Endothelial cell of umbilical vein (primary cell): Measurements from ENCODE around the gene EMID1. TPM values are rescaled to one million over a fixed set of nuclear protein-coding genes. Genes with fewer than 3 reads are reported as not detected.

ENCODE experiments used
- BruUV-seq: library from RNA; stranded (reverse); fragments of 400-500 nt; replicated peaks from 2 replicates; lab custom pipeline; 2021; lab: Mats Ljungman, UMichigan
- CTCF ChIA-PET: fragments of 300-600, 350-600 bp; sonication (Branson Sonifier 250); formaldehyde crosslinking; loops from one replicate; lab custom pipeline; 2021; ENCODE audit warnings: antibody characterized with exemption, inconsistent platforms; lab: Charles Lee
- POLR2A ChIA-PET: fragments of 300-600, 350-600 bp; sonication (Branson Sonifier 250); formaldehyde crosslinking; loops from one replicate; lab custom pipeline; 2021; ENCODE audit warnings: antibody characterized with exemption, inconsistent platforms; lab: Charles Lee
- DNase-seq: peaks from one replicate; pipeline ENCODE4 v3.0.0-alpha.2; 2011; ENCODE audit warnings: low read depth, low spot score
- FAIRE-seq: peaks from 2 replicates; lab custom pipeline; 2011; peaks lifted over from hg19 to GRCh38; lab: Jason Lieb, UNC
- H2AFZ ChIP-seq: 2 replicates; pipeline ENCODE4 v1.6.0; 2012; ENCODE audit warnings: low read depth, low read length, control low read depth, inconsistent platforms
- H3K27ac ChIP-seq: 2 replicates; pipeline ENCODE4 v1.5.1; 2011; ENCODE audit warnings: low read depth, mild to moderate bottlenecking, control low read depth, low read length, moderate library complexity; ENCODE audit not compliant: insufficient read depth
- H3K27me3 ChIP-seq, 2 experiments: 2 replicates each; pipeline versions ENCODE4 v1.6.0 to v1.6.1; 2011; ENCODE audit warnings: low read length in 2 of 2, mixed read lengths in 1 of 2; ENCODE audit not compliant: control insufficient read depth in 2 of 2, insufficient read depth in 2 of 2
- H3K36me3 ChIP-seq, 2 experiments: 2 replicates in 1 of 2; 3 replicates in 1 of 2; pipeline ENCODE4 v1.5.1; 2011; ENCODE audit warnings: low read length in 2 of 2, mild to moderate bottlenecking in 1 of 2, moderate library complexity in 1 of 2; ENCODE audit not compliant: control insufficient read depth in 2 of 2, insufficient read depth in 2 of 2; ENCODE audit errors: extremely low read depth in 1 of 2
- H3K4me1 ChIP-seq: 3 replicates; pipeline ENCODE4 v1.5.1; 2011; ENCODE audit warnings: mild to moderate bottlenecking, low read length; ENCODE audit not compliant: control insufficient read depth, insufficient read depth; ENCODE audit errors: extremely low read depth
- H3K4me2 ChIP-seq: 2 replicates; pipeline ENCODE4 v1.6.1; 2011; ENCODE audit warnings: low read length, control low read depth, mixed read lengths; ENCODE audit not compliant: insufficient read depth
- H3K4me3 ChIP-seq, 3 experiments: fragments of 200-600 bp in 1 of 3; sonication (generic), shearing (Covaris generic) in 1 of 3; replicated peaks in 1 of 3; 2 replicates each; pipeline ENCODE4 v1.5.1; 2011 to 2016; ENCODE audit warnings: control low read depth in 3 of 3, low read length in 3 of 3, mild to moderate bottlenecking in 2 of 3, inconsistent platforms in 1 of 3, low read depth in 1 of 3, moderate library complexity in 1 of 3; ENCODE audit not compliant: insufficient read depth in 1 of 3
- H3K79me2 ChIP-seq: 2 replicates; pipeline ENCODE4 v1.6.0; 2012; ENCODE audit warnings: low read length, inconsistent platforms; ENCODE audit not compliant: control insufficient read depth, insufficient read depth
- H3K9ac ChIP-seq: replicated peaks from 2 replicates; pipeline ENCODE3; 2011; ENCODE audit warnings: low read length, control low read depth; ENCODE audit not compliant: insufficient read depth; ENCODE audit errors: extremely low read depth
- H3K9me1 ChIP-seq: replicated peaks from 3 replicates; pipeline ENCODE4 v1.6.0; 2011; ENCODE audit warnings: mild to moderate bottlenecking, low read length; ENCODE audit not compliant: control insufficient read depth, insufficient read depth; ENCODE audit errors: extremely low read depth
- H3K9me3 ChIP-seq: replicated peaks from 2 replicates; pipeline ENCODE4 v1.5.1; 2012; ENCODE audit warnings: low read length, inconsistent platforms; ENCODE audit not compliant: control insufficient read depth, insufficient read depth
- H4K20me1 ChIP-seq: replicated peaks from 2 replicates; pipeline ENCODE3; 2011; ENCODE audit warnings: mild to moderate bottlenecking, low read length; ENCODE audit not compliant: control insufficient read depth, insufficient read depth; ENCODE audit errors: extremely low read depth
- GATA2 ChIP-seq: IDR thresholded peaks from 2 replicates; pipeline ENCODE4 v1.7.0; 2011; ENCODE audit warnings: low read depth, mild to moderate bottlenecking, moderate library complexity, mixed read lengths, low read length; ENCODE audit not compliant: insufficient read length, insufficient read depth
- JUN ChIP-seq: IDR thresholded peaks from 2 replicates; pipeline ENCODE4 v1.6.1; 2011; ENCODE audit warnings: borderline replicate concordance, low read depth; ENCODE audit not compliant: insufficient read length, insufficient read depth
- POLR2A ChIP-seq: IDR thresholded peaks from 2 replicates; pipeline ENCODE4 v1.6.1; 2012; ENCODE audit warnings: low read depth, mild to moderate bottlenecking, control low read depth, low read length
- POLR2AphosphoS5 ChIP-seq: IDR thresholded peaks from 2 replicates; pipeline ENCODE4 v1.6.1; 2012; ENCODE audit warnings: low read depth, mild to moderate bottlenecking, control low read depth, low read length, moderate library complexity; ENCODE audit not compliant: insufficient read depth
- dilution Hi-C: fragments of 300-500 bp; cut with MboI; formaldehyde crosslinking; loops from one replicate; pipeline ENCODE4 v1.15.0; 2019; ENCODE audit warnings: low sequenced_read_pairs; ENCODE audit not compliant: extremely low pct_ligation_motif_present
- intact Hi-C: fragments of 100-400 bp; cut with micrococcal nuclease; formaldehyde crosslinking; loops from one replicate; pipeline ENCODE4 v1.10.0; 2022
- polyA plus RNA-seq, 4 experiments: library from polyadenylated mRNA; depleted of rRNA in 3 of 4; stranded (reverse) in 3 of 4; unstranded in 1 of 4; fragments of >200 nt; gene quantifications; 2 replicates each; pipeline versions ENCODE4 v1.2.1 to v1.2.3, GENCODE V29; 2011 to 2012; ENCODE audit warnings: missing spikeins in 1 of 4
- total RNA-seq: library from RNA; stranded (reverse); gene quantifications from 2 replicates; pipeline ENCODE4 v1.2.3, GENCODE V29; 2021

Gene EMID1
- total and polyA plus RNA-seq, 2 donors (not counting 3 experiments of a cell fraction or from before 2014, with no cell fraction given) = 0.51 to 0.75 TPM

DNA sequence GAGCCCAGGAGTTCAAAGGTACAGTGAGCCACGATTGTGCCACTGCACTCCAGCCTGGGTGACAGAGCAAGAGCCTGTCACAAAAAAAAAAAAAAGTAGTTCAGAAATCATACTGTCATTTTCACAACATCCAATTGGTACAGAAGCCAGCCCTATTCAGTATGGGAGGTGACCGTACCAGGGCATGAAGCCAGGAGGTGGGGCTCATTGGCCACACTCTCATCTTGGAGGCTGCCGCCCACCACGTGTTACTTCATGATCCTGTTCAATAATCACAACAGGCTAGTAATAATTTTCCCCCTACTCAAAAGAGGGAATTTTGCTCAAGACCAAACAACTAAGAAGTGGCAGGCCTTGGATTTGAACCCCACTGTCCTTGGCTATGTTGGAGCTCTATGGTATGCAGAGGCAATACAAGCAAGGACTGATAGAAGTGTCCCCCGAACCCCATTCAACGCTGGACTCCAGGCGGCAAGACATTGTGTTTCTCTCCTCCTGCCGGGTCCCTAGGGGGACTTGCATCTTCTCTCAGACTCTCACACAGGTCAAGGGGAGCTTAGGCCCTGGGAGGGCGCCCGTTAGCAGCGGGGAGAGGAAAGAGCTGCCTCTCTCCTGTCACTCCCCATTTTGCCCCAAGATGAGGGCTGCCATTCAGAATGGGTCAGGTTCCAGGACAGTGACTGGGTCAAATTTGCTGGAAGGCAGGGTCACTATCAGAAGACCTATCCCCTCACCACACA is 40.2 kb upstream of the EMID1 start:
- Histone ChIP-seq H3K4me1 (no peaks in the 10 kb centered on the region), H3K9ac (no peak overlapping the region), H2AFZ (no peak overlapping the region), H3K36me3 (no peaks in the 10 kb centered on the region), H3K27me3 (no peaks in the 10 kb centered on the region), H3K9me1 (no peaks in the 10 kb centered on the region), H3K4me2 (no peak overlapping the region), H3K4me3 (no peak overlapping the region), H3K79me2 (no peaks in the 10 kb centered on the region), H3K9me3 (no peaks in the 10 kb centered on the region), H3K27ac (no peak overlapping the region), H4K20me1 (no peaks in the 10 kb centered on the region)
- dilution Hi-C loops (no loop called here), intact Hi-C loops (no loop called here)
- TF ChIP-seq POLR2A (no peak), GATA2 (no peak), POLR2AphosphoS5 (no peak)
- DNase-seq = no peak
- no TSS peak for BruUV-seq
- ChIA-PET POLR2A (no interaction called here), CTCF (no interaction called here)
- FAIRE-seq = no peak

DNA sequence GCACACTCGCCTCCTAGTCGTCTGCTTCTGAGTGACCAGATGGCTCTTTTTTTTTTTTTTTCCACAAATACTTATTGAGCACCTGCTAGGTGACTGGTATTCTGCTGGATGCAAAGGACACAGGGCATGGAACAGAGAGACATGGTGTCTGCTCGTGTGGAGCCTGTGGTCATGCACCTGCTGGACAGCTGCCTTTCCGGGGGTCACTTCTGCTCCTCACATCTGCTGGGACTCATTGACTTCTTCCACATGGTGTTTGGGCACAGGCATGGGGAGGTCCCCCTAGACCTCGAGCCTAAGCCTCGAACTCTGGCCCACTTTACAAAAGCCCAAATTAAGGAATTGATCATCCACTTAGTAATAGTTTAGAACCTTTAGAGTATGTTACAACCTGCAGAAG is 39.5 kb upstream of the EMID1 start:
- H3K36me3 ChIP-seq = no peaks in the 10 kb centered on the region
- BruUV-seq = no TSS peak
- DNase-seq (no peak), FAIRE-seq (no peak)
- H3K9me3 ChIP-seq = no peaks in the 10 kb centered on the region
- dilution Hi-C loops (no loop called here), intact Hi-C loops (no loop called here)
- no peaks in the 10 kb centered on the region for H3K27me3 ChIP-seq
- no peak overlapping the region for H3K4me2 ChIP-seq
- H4K20me1 ChIP-seq = no peaks in the 10 kb centered on the region
- no peak overlapping the region for H3K4me3 ChIP-seq
- POLR2A ChIA-PET = no interaction called here
- TF ChIP-seq JUN (no peak), POLR2A (no peak)
- no peak overlapping the region for H3K9ac ChIP-seq
- no peak overlapping the region for H3K27ac ChIP-seq
- CTCF ChIA-PET = no interaction called here
- no peak overlapping the region for H2AFZ ChIP-seq
- H3K9me1 ChIP-seq = no peaks in the 10 kb centered on the region
- H3K79me2 ChIP-seq = no peaks in the 10 kb centered on the region
- no peaks in the 10 kb centered on the region for H3K4me1 ChIP-seq
